KBM-7 (cell line): ENCODE data around the gene REC8.
"Not testable (repeated sequence)": the region's sequence is repeated elsewhere in the genome, so short reads cannot be mapped to it uniquely, and the experiment has no call there.

ENCODE experiments used
- DNase-seq: peaks from one replicate; pipeline ENCODE4 v3.0.0-alpha.2; 2015
- in situ Hi-C: fragments of 300-500 bp; cut with MboI; formaldehyde crosslinking; loops from 2 replicates; pipeline ENCODE4 v1.14.3; 2020; ENCODE audit warnings: low sequenced_read_pairs, low pct_unique_long_range_greater_than_20kb, mixed read lengths

REC8 gene

GRCh38 chr14:24195186-24196070, 23.5 kb downstream of the REC8 start, which contains the start of gene TM9SF1:
TM9SF1 (minus strand) TSS chr14:24195441; CDS start chr14:24195019, 422 bp downstream.
- in situ Hi-C loops = no loop called here

GRCh38 chr14:24196071-24197055, 24.5 kb downstream of the REC8 start:
- in situ Hi-C loops = no loop called here
- peak; percentile 50 for DNase-seq

More at GRCh38 chr14:24195186-24196070, 23.5 kb downstream of the REC8 start, which contains the start of gene TM9SF1:
- peak; percentile 89 for DNase-seq

- DNase-seq = no peak
- in situ Hi-C loops = no loop called here
These were observed 25.2 kb downstream of the REC8 start for GRCh38 chr14:24197056-24197450.

GRCh38 chr14:24198814-24199524, 27.1 kb downstream of the REC8 start:
- DNase-seq = peak; percentile 34
- in situ Hi-C loops = no loop called here

GRCh38 chr14:24202538-24202937, 30.7 kb downstream of the REC8 start:
- DNase-seq, in situ Hi-C loops: not testable (repeated sequence)

GRCh38 chr14:24203249-24203886, 31.5 kb downstream of the REC8 start:
- in situ Hi-C loops, DNase-seq: not testable (repeated sequence)

GRCh38 chr14:24204163-24205146, 32.6 kb downstream of the REC8 start:
- in situ Hi-C loops = no loop called here
- DNase-seq = no peak

GRCh38 chr14:24206260-24207103, 34.6 kb downstream of the REC8 start:
- DNase-seq = no peak
- in situ Hi-C loops = no loop called here

GRCh38 chr14:24207104-24207551, 35.2 kb downstream of the REC8 start:
- no peak for DNase-seq
- in situ Hi-C loops = no loop called here

GRCh38 chr14:24207625-24208024, 35.7 kb downstream of the REC8 start:
- in situ Hi-C loops = no loop called here

GRCh38 chr14:24211311-24211710, 39.4 kb downstream of the REC8 start:
- DNase-seq = no peak
- in situ Hi-C loops = no loop called here

More at GRCh38 chr14:24207625-24208024, 35.7 kb downstream of the REC8 start:
- no peak for DNase-seq

- DNase-seq = peak; percentile 98
- in situ Hi-C loops = no loop called here
These were observed 41.3 kb downstream of the REC8 start, which contains the start of gene CHMP4A for GRCh38 chr14:24212924-24213865. CHMP4A (minus strand) TSS chr14:24213488; CDS start chr14:24213439, 49 bp downstream.

- in situ Hi-C loops = no loop called here
- DNase-seq = no peak
These were observed 42.2 kb downstream of the REC8 start for GRCh38 chr14:24213866-24214662.

- in situ Hi-C loops = no loop called here
- peak; percentile 96 for DNase-seq
These were observed 43.8 kb downstream of the REC8 start, which contains the start of gene MDP1 for GRCh38 chr14:24215495-24216344. MDP1 (minus strand) TSS chr14:24216066; CDS start chr14:24215955, 111 bp downstream.
